IPS-20b (cell line): ENCODE results near the gene C7.

Experiments
- H3K27ac ChIP-seq: one replicate; pipeline ENCODE4 v1.5.1; 2013; ENCODE audit warnings: low read length
- H3K27me3 ChIP-seq: 2 replicates; pipeline ENCODE4 v1.6.1; 2013; ENCODE audit warnings: mild to moderate bottlenecking, low read length, inconsistent platforms; ENCODE audit not compliant: insufficient read depth
- H3K36me3 ChIP-seq: 2 replicates; pipeline ENCODE4 v1.6.1; 2013; ENCODE audit warnings: low read depth, mild to moderate bottlenecking, inconsistent platforms, low read length, moderate library complexity; ENCODE audit not compliant: insufficient read depth
- H3K4me1 ChIP-seq: 2 replicates; pipeline ENCODE4 v1.6.1; 2013; ENCODE audit warnings: mild to moderate bottlenecking, control low read depth, inconsistent platforms, low read length, moderate library complexity; ENCODE audit not compliant: insufficient read depth
- H3K4me3 ChIP-seq: 2 replicates; pipeline ENCODE4 v1.5.1; 2013; ENCODE audit warnings: mild to moderate bottlenecking, low read length, inconsistent platforms
- H3K9ac ChIP-seq: 2 replicates; pipeline ENCODE4 v1.6.1; 2013; ENCODE audit warnings: low read depth, mild to moderate bottlenecking, inconsistent platforms, low read length, moderate library complexity
- H3K9me3 ChIP-seq: 2 replicates; pipeline ENCODE4 v1.6.1; 2013; ENCODE audit warnings: mild to moderate bottlenecking, low read depth, low read length, inconsistent platforms; ENCODE audit not compliant: insufficient read depth

The C7 gene

DNA sequence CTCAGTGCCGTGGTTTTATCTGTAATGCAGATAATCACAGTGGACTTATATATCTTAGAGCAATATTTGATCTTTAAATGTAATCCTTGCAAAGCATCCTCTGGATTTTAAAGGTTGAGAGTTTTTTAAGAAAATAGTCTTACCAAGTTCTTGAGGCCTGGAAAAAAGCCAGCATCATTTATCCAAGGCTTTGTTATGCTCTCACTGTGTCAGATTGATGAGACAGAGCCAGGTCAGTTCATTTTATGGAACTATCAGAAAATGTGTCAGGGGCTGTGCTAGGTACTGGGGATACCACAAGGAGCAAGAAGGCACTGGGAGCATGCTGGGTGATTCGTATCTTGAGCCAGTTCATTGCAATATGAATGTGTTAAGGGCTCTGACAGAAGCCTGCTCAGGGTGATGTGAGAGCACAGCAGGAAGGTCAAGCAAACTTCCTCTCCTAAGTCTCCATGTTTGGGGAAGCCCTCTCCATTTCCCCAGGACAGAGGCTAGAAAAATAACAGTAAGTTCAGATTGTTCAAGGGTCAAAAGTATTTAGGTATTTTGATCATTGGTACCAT lies 19.7 kb downstream of the C7 start:
- H3K27me3 ChIP-seq = no peaks in the 10 kb centered on the region
- peaks cover 15% of the 10 kb centered on the region; the same call in 1 of the 2 replicates for H3K4me1 ChIP-seq
- no peak overlapping the region for H3K4me3 ChIP-seq
- no peak overlapping the region for H3K9ac ChIP-seq
- H3K36me3 ChIP-seq = no peaks in the 10 kb centered on the region
- peaks cover 32% of the 10 kb centered on the region for H3K9me3 ChIP-seq
- H3K27ac ChIP-seq = no peak overlapping the region

DNA sequence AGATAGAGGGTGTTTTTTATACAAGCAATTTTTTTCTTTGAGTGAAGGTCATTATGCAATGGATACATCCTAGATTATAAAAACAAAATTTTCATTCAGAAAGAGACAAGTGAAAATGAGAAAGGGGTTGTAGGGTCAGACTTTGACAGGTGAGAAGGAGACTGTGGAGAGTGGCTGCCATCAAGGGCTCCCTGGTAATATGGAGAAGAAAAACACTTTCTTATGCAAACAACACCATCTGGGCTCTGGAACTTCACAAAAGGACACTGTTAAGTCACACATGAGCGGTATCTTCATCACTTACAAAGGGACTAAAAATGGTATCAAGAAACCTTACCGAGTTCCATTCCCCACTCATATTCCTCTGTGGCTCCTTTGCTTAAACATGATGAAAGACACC lies 23.5 kb downstream of the C7 start:
- Histone ChIP-seq H3K9ac (no peak overlapping the region), H3K4me3 (no peak overlapping the region; the same call in 1 of the 2 replicates), H3K4me1 (peaks cover 20% of the 10 kb centered on the region; the same call in 1 of the 2 replicates), H3K27me3 (no peaks in the 10 kb centered on the region), H3K27ac (no peak overlapping the region), H3K36me3 (no peaks in the 10 kb centered on the region), H3K9me3 (no peaks in the 10 kb centered on the region)

- H3K4me3 ChIP-seq = no peak overlapping the region
Observed at GRCh38 chr5:40937075-40937474, 27.8 kb downstream of the C7 start.

GRCh38 chr5:40939753-40940152 lies 30.5 kb downstream of the C7 start:
- H3K9ac ChIP-seq = no peak overlapping the region
- no peak overlapping the region for H3K4me3 ChIP-seq
- no peaks in the 10 kb centered on the region for H3K4me1 ChIP-seq
- no peaks in the 10 kb centered on the region for H3K27me3 ChIP-seq
- no peak overlapping the region for H3K27ac ChIP-seq
- no peaks in the 10 kb centered on the region for H3K36me3 ChIP-seq
- no peaks in the 10 kb centered on the region for H3K9me3 ChIP-seq

More at GRCh38 chr5:40937075-40937474, 27.8 kb downstream of the C7 start:
- H3K27me3 ChIP-seq = no peaks in the 10 kb centered on the region
- peaks cover 14% of the 10 kb centered on the region; the same call in 1 of the 2 replicates for H3K4me1 ChIP-seq
- no peaks in the 10 kb centered on the region for H3K9me3 ChIP-seq
- H3K36me3 ChIP-seq = no peaks in the 10 kb centered on the region
- no peak overlapping the region for H3K9ac ChIP-seq
- no peak overlapping the region for H3K27ac ChIP-seq

GRCh38 chr5:40945111-40945510 lies 35.8 kb downstream of the C7 start:
- H3K9ac ChIP-seq = no peak overlapping the region
- H3K4me1 ChIP-seq = no peaks in the 10 kb centered on the region
- no peaks in the 10 kb centered on the region for H3K36me3 ChIP-seq
- no peaks in the 10 kb centered on the region for H3K27me3 ChIP-seq
- no peak overlapping the region for H3K4me3 ChIP-seq
- H3K27ac ChIP-seq = no peak overlapping the region
- H3K9me3 ChIP-seq = no peaks in the 10 kb centered on the region

GRCh38 chr5:40955313-40955712 lies 46.0 kb downstream of the C7 start:
- Histone ChIP-seq H3K9ac (no peak overlapping the region), H3K36me3 (no peaks in the 10 kb centered on the region), H3K4me1 (no peaks in the 10 kb centered on the region), H3K9me3 (0 out of 2 replicates have a peak, but pooled peaks cover 3% of the 10 kb centered on the region), H3K27me3 (no peaks in the 10 kb centered on the region), H3K27ac (no peak overlapping the region), H3K4me3 (no peak overlapping the region)

DNA sequence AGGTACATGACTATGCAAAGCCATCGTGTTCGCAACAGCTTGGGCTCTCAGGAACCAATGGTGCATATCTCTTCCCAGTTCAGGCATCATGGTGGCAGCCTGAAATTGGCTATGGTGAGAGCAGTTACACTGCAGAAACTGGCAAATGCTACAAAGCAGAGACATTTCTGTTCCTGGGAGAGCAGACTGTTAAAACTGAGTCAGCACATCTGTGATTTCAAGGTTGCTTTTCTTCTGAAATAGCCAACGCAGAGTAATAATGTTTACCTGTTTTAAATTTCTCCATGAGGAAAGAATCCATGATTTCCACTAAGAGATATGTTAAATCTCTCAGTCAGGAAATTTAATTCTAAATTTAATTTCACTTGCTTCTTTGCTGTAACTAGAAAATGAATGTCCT lies 47.8 kb downstream of the C7 start:
- Histone ChIP-seq H3K27me3 (no peaks in the 10 kb centered on the region), H3K27ac (no peak overlapping the region), H3K36me3 (no peaks in the 10 kb centered on the region), H3K4me1 (no peaks in the 10 kb centered on the region), H3K9me3 (0 out of 2 replicates have a peak, but pooled peaks cover 3% of the 10 kb centered on the region), H3K9ac (no peak overlapping the region), H3K4me3 (no peak overlapping the region)

DNA sequence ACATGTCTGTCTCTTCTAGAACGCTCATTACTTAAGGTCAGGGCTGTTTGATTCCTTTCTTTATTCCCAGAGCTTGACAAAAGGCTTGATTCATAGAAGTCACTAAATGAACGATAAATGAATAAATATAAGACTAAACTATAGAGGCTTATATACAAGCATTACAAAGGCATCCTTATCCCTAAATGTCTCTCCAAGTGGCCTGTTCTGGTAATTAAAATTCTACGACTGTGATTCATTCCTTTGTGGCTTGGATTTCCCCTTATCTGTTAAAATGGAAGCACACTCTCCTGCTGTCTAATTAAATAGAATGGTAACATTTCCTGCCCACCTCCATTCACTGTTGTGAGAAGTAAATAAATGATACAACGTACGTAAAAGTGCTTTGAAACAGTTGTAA lies 49.5 kb downstream of the C7 start:
- no peaks in the 10 kb centered on the region for H3K36me3 ChIP-seq
- no peak overlapping the region for H3K9ac ChIP-seq

GRCh38 chr5:40960037-40960436 lies 50.7 kb downstream of the C7 start:
- H3K4me3 ChIP-seq = no peak overlapping the region
- H3K9ac ChIP-seq = no peak overlapping the region
- H3K9me3 ChIP-seq = 0 out of 2 replicates have a peak, but pooled peaks cover 3% of the 10 kb centered on the region
- H3K27me3 ChIP-seq = no peaks in the 10 kb centered on the region
- no peaks in the 10 kb centered on the region for H3K4me1 ChIP-seq
- H3K36me3 ChIP-seq = no peaks in the 10 kb centered on the region
- H3K27ac ChIP-seq = no peak overlapping the region

More for the DNA sequence above, 49.5 kb downstream of the C7 start:
- Histone ChIP-seq H3K27me3 (no peaks in the 10 kb centered on the region), H3K4me3 (no peak overlapping the region), H3K4me1 (no peaks in the 10 kb centered on the region), H3K27ac (no peak overlapping the region), H3K9me3 (0 out of 2 replicates have a peak, but pooled peaks cover 3% of the 10 kb centered on the region)

GRCh38 chr5:40962207-40962955 lies 53.1 kb downstream of the C7 start:
- no peaks in the 10 kb centered on the region for H3K36me3 ChIP-seq
- H3K27me3 ChIP-seq = no peaks in the 10 kb centered on the region
- H3K27ac ChIP-seq = no peak overlapping the region
- H3K9ac ChIP-seq = no peak overlapping the region
- H3K9me3 ChIP-seq = 0 out of 2 replicates have a peak, but pooled peaks cover 3% of the 10 kb centered on the region
- no peak overlapping the region for H3K4me3 ChIP-seq
- no peaks in the 10 kb centered on the region for H3K4me1 ChIP-seq

- no peaks in the 10 kb centered on the region for H3K4me1 ChIP-seq
- no peak overlapping the region for H3K27ac ChIP-seq
- no peaks in the 10 kb centered on the region for H3K36me3 ChIP-seq
- H3K27me3 ChIP-seq = no peaks in the 10 kb centered on the region
- no peaks in the 10 kb centered on the region for H3K9me3 ChIP-seq
- H3K9ac ChIP-seq = no peak overlapping the region
- H3K4me3 ChIP-seq = no peak overlapping the region
Observed at GRCh38 chr5:40972434-40972833, 63.1 kb downstream of the C7 start.

- H3K27ac ChIP-seq = no peak overlapping the region
- H3K36me3 ChIP-seq = no peaks in the 10 kb centered on the region
- no peak overlapping the region for H3K4me3 ChIP-seq
- no peaks in the 10 kb centered on the region for H3K9me3 ChIP-seq
- H3K4me1 ChIP-seq = no peaks in the 10 kb centered on the region
- no peaks in the 10 kb centered on the region for H3K27me3 ChIP-seq
- no peak overlapping the region for H3K9ac ChIP-seq
Observed at GRCh38 chr5:40973364-40974004, 64.2 kb downstream of the C7 start.
